ENCODE measurements around the gene ANKRD28.

The ANKRD28 gene

DNA sequence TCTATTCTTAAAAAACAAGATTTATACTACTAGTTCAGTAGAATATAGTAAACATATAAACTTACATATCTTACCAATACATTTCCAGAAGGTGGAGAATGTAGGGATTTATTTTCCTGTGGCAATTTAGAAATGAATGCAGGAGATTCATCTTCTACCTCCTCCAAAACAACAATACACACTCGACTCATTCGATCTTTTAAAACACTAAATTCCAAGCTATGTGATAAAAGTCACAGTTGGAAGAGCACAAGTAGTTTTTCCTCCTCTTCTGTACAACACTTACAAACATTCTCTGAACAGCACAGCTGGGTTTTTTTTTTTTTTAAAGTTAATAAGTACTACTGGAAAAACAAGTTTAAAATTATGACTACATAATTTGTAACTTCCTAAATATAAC, 1.4 kb downstream of the ANKRD28 start:
- Mint-ChIP-seq H3K36me3 (peaks cover 9% of the 10 kb centered on the region), H3K27me3 (no peaks in the 10 kb centered on the region), H3K4me3 (peak overlapping the region; percentile 57), H3K4me1 (peaks cover 28% of the 10 kb centered on the region), H3K27ac (peak overlapping the region; percentile 93), H3K9me3 (no peaks in the 10 kb centered on the region)
- no peak for ATAC-seq (ENCODE audit: low read depth)
- no peak for DNase-seq (ENCODE audit: low spot score in 2 of 2)

GRCh38 chr3:15795651-15796308, 2.0 kb downstream of the ANKRD28 start:
- Mint-ChIP-seq H3K9me3 (no peaks in the 10 kb centered on the region), H3K4me1 (peaks cover 25% of the 10 kb centered on the region), H3K36me3 (peaks cover 11% of the 10 kb centered on the region), H3K27ac (peak overlapping the region; percentile 93), H3K4me3 (no peak overlapping the region), H3K27me3 (no peaks in the 10 kb centered on the region)
- DNase-seq (ENCODE audit: low spot score in 2 of 2): peak in 1 of 2 donors; percentile 36
- peak; percentile 81 for ATAC-seq (ENCODE audit: low read depth)

GRCh38 chr3:15794842-15795650, 2.7 kb downstream of the ANKRD28 start:
- H3K27ac Mint-ChIP-seq: peak overlapping the region; percentile 93
- no peak overlapping the region for H3K4me3 Mint-ChIP-seq
- H3K4me1 Mint-ChIP-seq: peaks cover 24% of the 10 kb centered on the region
- DNase-seq (ENCODE audit: low spot score in 2 of 2) (no peak), ATAC-seq (ENCODE audit: low read depth) (no peak)
- no peaks in the 10 kb centered on the region for H3K27me3 Mint-ChIP-seq
- peaks cover 13% of the 10 kb centered on the region for H3K36me3 Mint-ChIP-seq
- H3K9me3 Mint-ChIP-seq: peaks cover 1% of the 10 kb centered on the region

GRCh38 chr3:15794303-15794771, 3.4 kb downstream of the ANKRD28 start:
- H3K4me1 Mint-ChIP-seq: peaks cover 22% of the 10 kb centered on the region
- no peaks in the 10 kb centered on the region for H3K27me3 Mint-ChIP-seq
- peaks cover 13% of the 10 kb centered on the region for H3K36me3 Mint-ChIP-seq
- ATAC-seq (ENCODE audit: low read depth) (peak; percentile 42), DNase-seq (ENCODE audit: low spot score in 2 of 2) (no peak)
- H3K9me3 Mint-ChIP-seq: peaks cover 1% of the 10 kb centered on the region
- peak overlapping the region; percentile 93 for H3K27ac Mint-ChIP-seq
- H3K4me3 Mint-ChIP-seq: no peak overlapping the region

- peaks cover 13% of the 10 kb centered on the region for H3K4me1 Mint-ChIP-seq
These were observed 6.3 kb downstream of the ANKRD28 start for GRCh38 chr3:15791525-15791924.

DNA sequence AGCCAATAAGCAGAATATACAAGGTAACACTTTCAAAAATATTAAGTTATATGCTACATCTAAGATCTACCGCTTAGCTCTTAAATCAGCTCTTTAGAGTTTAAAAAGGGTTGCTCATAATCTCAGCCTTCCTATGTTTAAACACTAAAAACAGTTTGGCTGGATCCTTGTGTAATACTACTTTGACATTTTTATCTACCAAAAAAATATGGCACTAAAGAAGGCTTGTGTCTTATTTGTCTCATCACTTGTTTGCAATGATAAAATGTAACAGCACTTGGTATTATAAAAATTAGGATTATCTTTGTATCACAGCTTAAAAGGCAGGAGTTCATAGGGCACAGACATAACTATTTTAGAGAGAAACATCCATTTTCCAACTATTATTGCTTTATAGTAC, 9.8 kb downstream of the ANKRD28 start:
- no peak overlapping the region for H3K4me3 Mint-ChIP-seq
- no peak for ATAC-seq (ENCODE audit: low read depth)
- no peaks in the 10 kb centered on the region for H3K27me3 Mint-ChIP-seq
- peaks cover 1% of the 10 kb centered on the region for H3K9me3 Mint-ChIP-seq
- no peak overlapping the region for H3K27ac Mint-ChIP-seq
- DNase-seq (ENCODE audit: low spot score in 2 of 2): no peak
- peaks cover 15% of the 10 kb centered on the region for H3K4me1 Mint-ChIP-seq
- H3K36me3 Mint-ChIP-seq: peaks cover 27% of the 10 kb centered on the region

More at GRCh38 chr3:15791525-15791924, 6.3 kb downstream of the ANKRD28 start:
- peaks cover 15% of the 10 kb centered on the region for H3K36me3 Mint-ChIP-seq
- peak overlapping the region; percentile 26 for H3K27ac Mint-ChIP-seq
- no peaks in the 10 kb centered on the region for H3K27me3 Mint-ChIP-seq
- H3K9me3 Mint-ChIP-seq: peaks cover 1% of the 10 kb centered on the region
- H3K4me3 Mint-ChIP-seq: no peak overlapping the region
- no peak for DNase-seq (ENCODE audit: low spot score in 2 of 2)
- no peak for ATAC-seq (ENCODE audit: low read depth)

DNA sequence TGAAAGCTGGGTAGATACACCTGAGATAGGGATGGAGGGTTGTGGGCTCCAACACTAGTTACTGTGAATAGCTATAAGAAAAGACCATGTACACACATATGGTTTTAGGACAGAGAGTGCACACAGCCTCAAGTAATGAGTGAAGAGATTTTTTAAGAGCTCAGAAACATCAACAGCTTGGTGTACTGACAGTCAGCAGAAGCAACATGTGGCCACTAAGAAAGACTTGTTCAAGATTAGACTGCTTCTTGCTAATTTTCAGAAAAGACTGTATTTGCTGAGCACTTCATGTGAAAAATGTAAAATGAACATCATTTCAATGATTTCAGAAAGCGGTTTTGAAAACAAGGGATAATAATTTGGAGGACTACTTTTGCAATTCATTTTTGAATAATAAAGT, 10.3 kb downstream of the ANKRD28 start:
- no peak overlapping the region for H3K27ac Mint-ChIP-seq
- no peak for DNase-seq (ENCODE audit: low spot score in 2 of 2)

GRCh38 chr3:15783361-15783969, 14.3 kb downstream of the ANKRD28 start:
- Mint-ChIP-seq H3K4me1 (peaks cover 10% of the 10 kb centered on the region), H3K9me3 (no peaks in the 10 kb centered on the region), H3K4me3 (no peak overlapping the region), H3K27me3 (no peaks in the 10 kb centered on the region), H3K36me3 (peaks cover 14% of the 10 kb centered on the region), H3K27ac (no peak overlapping the region)
- DNase-seq (ENCODE audit: low spot score in 2 of 2) (no peak), ATAC-seq (ENCODE audit: low read depth) (no peak)

More for the DNA sequence above, 10.3 kb downstream of the ANKRD28 start:
- peaks cover 27% of the 10 kb centered on the region for H3K36me3 Mint-ChIP-seq
- no peak for ATAC-seq (ENCODE audit: low read depth)
- H3K4me3 Mint-ChIP-seq: no peak overlapping the region
- H3K4me1 Mint-ChIP-seq: peaks cover 15% of the 10 kb centered on the region
- peaks cover 1% of the 10 kb centered on the region for H3K9me3 Mint-ChIP-seq
- H3K27me3 Mint-ChIP-seq: no peaks in the 10 kb centered on the region

DNA sequence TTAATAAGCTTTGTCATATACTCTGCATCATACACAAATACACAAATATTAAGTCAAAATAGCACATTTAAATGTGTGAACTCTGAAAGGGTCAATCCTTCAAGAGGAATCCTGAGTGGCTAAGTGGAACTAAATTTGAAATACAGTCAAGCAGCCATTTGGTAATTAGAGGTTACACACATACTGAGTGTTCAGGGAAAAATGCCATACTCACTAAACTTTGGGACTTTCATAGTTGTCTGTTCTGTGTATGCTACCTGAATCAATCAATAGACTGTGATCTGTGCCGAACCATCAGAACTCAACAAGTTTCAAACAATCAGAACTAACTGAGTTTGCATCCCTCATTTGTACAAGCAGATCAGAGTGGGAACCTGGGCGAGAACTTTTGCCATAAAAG, 15.3 kb downstream of the ANKRD28 start:
- no peak for ATAC-seq (ENCODE audit: low read depth)

GRCh38 chr3:15781637-15782402, 16.0 kb downstream of the ANKRD28 start:
- no peak for DNase-seq (ENCODE audit: low spot score in 2 of 2)
- Mint-ChIP-seq H3K4me1 (peaks cover 8% of the 10 kb centered on the region), H3K27ac (no peak overlapping the region), H3K9me3 (no peaks in the 10 kb centered on the region), H3K4me3 (no peak overlapping the region), H3K36me3 (peaks cover 11% of the 10 kb centered on the region), H3K27me3 (no peaks in the 10 kb centered on the region)
- no peak for ATAC-seq (ENCODE audit: low read depth)

More for the DNA sequence above, 15.3 kb downstream of the ANKRD28 start:
- DNase-seq (ENCODE audit: low spot score in 2 of 2): no peak
- Mint-ChIP-seq H3K4me1 (peaks cover 9% of the 10 kb centered on the region), H3K9me3 (no peaks in the 10 kb centered on the region), H3K27me3 (no peaks in the 10 kb centered on the region), H3K36me3 (peaks cover 13% of the 10 kb centered on the region), H3K4me3 (no peak overlapping the region), H3K27ac (no peak overlapping the region)

- H3K27ac Mint-ChIP-seq: no peak overlapping the region
- H3K4me1 Mint-ChIP-seq: peaks cover 10% of the 10 kb centered on the region
These were observed 16.6 kb downstream of the ANKRD28 start for GRCh38 chr3:15781131-15781530.

DNA sequence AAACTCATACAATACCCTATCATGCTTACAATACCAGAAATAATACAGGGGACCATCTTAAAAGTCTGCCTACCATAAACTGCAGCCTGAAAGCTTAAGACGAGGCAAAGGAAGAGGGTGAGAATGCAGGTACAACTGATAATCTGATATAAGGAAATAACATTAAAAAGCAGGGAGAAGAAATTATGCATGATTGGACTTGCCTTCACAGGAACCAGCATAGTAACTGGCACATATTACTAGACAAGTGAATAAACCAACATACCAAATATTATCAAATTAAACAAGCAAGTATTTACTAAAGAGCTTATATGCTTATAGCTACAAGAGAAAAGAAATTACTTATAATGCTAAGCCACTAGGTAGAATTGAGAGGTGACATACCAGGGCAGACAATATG, 18.7 kb downstream of the ANKRD28 start:
- H3K36me3 Mint-ChIP-seq: peaks cover 6% of the 10 kb centered on the region
- DNase-seq (ENCODE audit: low spot score in 2 of 2) (no peak), ATAC-seq (ENCODE audit: low read depth) (no peak)
- H3K27me3 Mint-ChIP-seq: no peaks in the 10 kb centered on the region
- H3K9me3 Mint-ChIP-seq: no peaks in the 10 kb centered on the region
- peaks cover 13% of the 10 kb centered on the region for H3K4me1 Mint-ChIP-seq
- no peak overlapping the region for H3K27ac Mint-ChIP-seq
- no peak overlapping the region for H3K4me3 Mint-ChIP-seq

More at GRCh38 chr3:15781131-15781530, 16.6 kb downstream of the ANKRD28 start:
- no peaks in the 10 kb centered on the region for H3K9me3 Mint-ChIP-seq
- no peak overlapping the region for H3K4me3 Mint-ChIP-seq
- DNase-seq (ENCODE audit: low spot score in 2 of 2) (no peak), ATAC-seq (ENCODE audit: low read depth) (no peak)
- peaks cover 14% of the 10 kb centered on the region for H3K36me3 Mint-ChIP-seq
- H3K27me3 Mint-ChIP-seq: no peaks in the 10 kb centered on the region

DNA sequence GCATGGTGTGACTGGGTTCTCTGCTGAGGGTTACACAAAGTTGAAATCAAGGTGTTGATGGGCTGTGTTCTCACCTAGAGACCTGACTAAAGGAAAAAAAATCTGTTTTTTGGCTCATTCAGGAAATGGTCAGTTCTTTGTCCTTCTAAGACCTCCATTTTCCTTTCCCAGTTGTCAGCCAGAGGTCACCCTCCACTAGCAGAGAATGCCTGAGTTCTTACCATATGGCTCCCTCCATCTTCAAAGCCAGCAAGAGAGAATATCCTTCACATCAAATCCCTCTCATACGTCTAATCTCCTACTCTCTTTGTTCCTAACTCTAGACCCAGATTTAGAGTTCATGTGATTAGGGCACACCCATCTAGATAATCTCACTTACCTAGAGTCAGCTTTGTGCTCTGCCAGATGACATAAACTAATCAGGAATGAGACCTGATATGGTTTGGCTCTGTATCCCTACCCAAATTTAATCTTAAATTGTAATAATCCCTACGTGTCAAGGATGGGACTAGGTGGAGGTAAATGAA, 19.4 kb downstream of the ANKRD28 start:
- no peak for DNase-seq (ENCODE audit: low spot score in 2 of 2)
- peaks cover 4% of the 10 kb centered on the region for H3K36me3 Mint-ChIP-seq
- no peak for ATAC-seq (ENCODE audit: low read depth)
- peaks cover 10% of the 10 kb centered on the region for H3K4me1 Mint-ChIP-seq
- H3K27ac Mint-ChIP-seq: no peak overlapping the region
- no peak overlapping the region for H3K4me3 Mint-ChIP-seq
- H3K27me3 Mint-ChIP-seq: no peaks in the 10 kb centered on the region
- H3K9me3 Mint-ChIP-seq: no peaks in the 10 kb centered on the region
